NCI-H1694 treated with DMSO at 0.1 percent for 48 hours (cell line): Measurements from ENCODE around the gene KMT2E.
"Not testable (repeated sequence)": the region's sequence is repeated elsewhere in the genome, so short reads cannot be mapped to it uniquely, and the experiment has no call there.

ENCODE experiments used
- DNase-seq: peaks from one replicate; lab custom pipeline; 2025; lab: John Stamatoyannopoulos, UW

The KMT2E gene

DNA sequence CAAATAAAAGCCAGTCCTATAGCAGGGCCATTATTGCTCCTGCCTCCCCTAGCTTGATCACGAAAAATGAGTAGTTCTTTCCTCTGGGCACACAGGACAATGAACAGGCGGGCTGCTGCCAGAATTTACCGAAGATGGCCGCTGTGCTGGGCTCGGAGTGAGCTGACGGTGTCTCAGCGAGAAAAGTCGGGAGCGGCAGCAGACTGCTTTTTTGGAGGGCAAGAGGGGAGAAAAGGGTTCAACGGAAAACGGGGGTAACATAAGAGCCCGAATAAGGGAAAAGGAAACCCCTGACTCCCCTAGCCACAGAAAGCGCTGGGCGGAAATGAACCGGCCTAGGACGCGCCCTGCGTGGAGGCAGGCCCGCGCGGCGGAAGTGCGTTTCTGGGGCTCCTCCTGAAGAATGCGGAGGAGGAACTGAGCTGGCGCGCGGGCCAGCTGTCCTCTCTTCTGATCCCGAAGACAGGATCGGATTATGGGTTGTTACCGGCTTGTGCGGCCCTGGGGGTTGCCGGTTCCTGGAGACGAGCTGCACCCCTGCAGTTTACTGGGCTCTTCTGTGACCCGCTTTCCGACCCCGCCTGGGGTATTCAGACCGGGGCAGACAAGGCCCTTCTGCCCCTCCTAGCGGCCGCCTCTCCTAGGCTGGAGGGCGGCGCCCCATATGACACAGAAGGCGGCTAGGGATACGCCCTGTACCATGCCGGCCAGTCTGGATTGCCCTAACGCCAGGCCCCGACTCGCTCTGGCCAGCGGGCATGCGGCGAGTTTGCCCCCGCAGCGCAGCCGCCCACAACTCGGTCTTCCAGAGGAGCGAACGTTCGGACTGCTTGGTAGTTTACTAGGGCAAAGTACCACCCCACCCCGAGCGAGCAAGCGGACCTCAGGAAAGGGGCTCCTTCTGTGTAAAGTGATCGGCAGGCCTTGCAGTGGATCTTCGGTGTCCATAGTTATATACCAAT, 30.1 kb upstream of the KMT2E start:
- DNase-seq = peak; percentile 90

- no peak for DNase-seq
These were observed 29.3 kb upstream of the KMT2E start for GRCh38 chr7:104984585-104985258.

DNA sequence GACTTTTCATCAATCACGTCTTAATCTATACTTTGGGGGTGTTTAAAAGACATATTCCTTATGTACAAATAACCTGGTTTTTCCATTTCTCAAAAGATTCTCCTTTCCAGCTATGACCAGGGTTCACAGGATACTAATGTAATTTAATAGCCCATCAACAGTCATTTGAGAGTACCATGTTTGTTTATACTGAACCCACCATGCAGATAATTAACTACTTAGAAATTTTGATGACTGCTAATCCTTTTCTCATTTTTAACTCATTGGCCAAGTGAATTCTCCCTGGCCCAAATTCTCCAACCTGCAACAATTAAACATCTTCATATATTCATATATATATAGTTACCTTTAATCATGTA, 28.8 kb upstream of the KMT2E start:
- DNase-seq = no peak

DNA sequence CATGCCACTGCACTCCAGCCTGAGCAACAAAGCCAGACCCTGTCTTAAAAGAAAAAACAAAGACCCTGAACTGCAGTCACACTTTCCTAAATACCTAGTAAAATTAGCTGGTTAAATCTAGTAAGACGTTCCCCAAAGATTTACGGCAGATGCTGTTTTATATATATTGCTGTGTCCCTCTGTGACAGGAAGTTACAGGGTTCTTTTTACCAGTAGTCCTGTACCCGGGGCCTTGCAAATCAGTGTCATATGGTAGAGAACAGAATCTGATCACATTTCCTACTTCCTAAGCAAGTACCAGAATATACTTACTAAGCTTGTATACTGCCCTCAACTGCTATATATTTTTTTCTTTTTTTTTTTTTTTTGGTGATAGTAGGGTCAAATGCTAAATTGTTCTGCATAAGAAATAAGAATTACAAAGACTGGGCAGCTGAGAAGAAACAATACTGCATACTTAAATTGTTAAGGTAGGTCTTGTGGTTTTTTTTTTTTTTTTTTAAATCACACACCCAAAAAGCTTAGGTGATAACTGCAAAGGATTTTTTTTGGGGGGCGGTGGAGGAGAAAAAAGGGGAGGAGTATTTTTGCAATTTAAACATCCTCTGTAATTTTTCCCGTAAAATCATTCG, 27.3 kb upstream of the KMT2E start:
- DNase-seq = no peak

GRCh38 chr7:104987403-104987802, 26.6 kb upstream of the KMT2E start:
- DNase-seq = not testable (repeated sequence)

GRCh38 chr7:104990983-104991382, 23.0 kb upstream of the KMT2E start:
- no peak for DNase-seq

GRCh38 chr7:104992306-104992705, 21.7 kb upstream of the KMT2E start:
- no peak for DNase-seq

GRCh38 chr7:104993217-104993862, 20.7 kb upstream of the KMT2E start:
- no peak for DNase-seq

DNA sequence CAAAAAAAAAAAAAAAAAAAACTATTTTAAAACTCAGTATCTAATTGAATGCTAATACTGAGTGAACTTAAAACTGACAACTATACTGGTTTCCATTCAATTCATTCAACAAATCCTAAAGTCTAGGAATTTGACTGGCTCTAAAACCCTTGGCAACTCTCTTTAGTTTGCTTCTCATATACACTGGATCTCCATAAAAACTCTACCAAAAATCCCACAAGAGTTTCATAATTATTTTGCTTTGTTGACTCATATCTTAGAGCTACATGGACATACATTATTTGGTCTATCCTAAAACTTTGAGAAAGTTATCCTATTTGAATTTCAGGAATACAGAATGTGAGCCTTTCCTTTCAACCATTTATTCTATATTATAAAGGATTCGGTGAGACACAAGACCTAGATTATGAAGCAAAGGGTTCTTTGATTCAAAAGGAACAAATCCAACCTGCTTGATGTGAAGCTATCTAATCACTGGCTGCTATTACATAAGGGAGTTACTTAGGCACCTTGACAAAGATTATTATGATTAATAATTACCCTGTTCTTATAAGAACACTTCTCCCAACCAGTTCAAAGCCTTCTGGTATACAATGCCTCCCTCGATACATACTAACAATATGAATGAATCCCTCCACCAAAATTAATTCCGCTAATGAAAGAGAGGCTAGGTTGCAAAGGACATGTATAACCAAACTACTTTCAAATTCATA, 15.8 kb upstream of the KMT2E start:
- DNase-seq = no peak

GRCh38 chr7:105000200-105000599, 13.8 kb upstream of the KMT2E start:
- no peak for DNase-seq

DNA sequence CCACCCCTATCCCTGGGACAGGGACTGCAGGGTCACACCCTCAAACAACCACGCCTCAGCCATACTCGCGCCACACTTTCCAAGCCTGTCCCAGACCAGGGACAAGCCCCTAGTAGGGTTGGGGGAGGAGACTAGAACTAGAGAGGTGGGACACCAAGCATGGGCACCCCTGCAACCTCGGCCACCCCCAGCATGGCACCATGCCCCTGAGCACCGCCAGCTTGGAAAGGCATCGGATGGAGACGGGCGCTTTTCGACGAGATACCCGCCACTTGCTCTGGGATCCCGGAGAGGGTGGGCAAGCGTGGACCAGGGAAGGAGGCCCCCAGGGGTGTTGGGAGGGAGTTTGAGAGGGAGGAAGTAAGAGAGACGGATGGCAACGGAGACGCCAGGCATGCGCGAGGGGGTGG, 13.1 kb upstream of the KMT2E start:
- no peak for DNase-seq

DNA sequence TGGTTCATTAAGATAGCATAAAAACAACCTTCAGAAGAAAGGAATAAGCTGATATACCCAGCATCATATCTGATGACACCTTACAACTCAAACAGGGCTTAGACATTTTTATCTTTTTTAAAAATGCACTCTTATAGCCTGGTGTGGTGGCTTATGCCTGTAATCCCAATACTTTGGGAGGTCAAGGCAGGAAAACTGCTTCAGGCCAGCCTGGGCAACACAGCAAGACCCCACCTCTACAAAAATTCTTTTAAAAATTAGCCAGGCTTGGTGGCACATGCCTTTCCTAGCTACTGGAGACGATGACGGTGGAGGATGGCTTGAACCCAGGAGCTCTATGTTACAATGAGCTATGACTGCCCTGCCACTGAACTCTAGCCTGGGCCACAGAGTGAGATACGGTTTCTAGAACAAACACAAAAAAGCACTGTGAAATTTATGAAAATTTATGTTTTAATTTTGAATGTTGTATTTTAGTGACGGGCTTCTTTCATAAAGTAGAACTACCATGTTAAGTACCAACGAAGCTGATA, 12.3 kb upstream of the KMT2E start:
- DNase-seq = no peak

GRCh38 chr7:105003275-105003674, 10.7 kb upstream of the KMT2E start:
- DNase-seq = no peak

DNA sequence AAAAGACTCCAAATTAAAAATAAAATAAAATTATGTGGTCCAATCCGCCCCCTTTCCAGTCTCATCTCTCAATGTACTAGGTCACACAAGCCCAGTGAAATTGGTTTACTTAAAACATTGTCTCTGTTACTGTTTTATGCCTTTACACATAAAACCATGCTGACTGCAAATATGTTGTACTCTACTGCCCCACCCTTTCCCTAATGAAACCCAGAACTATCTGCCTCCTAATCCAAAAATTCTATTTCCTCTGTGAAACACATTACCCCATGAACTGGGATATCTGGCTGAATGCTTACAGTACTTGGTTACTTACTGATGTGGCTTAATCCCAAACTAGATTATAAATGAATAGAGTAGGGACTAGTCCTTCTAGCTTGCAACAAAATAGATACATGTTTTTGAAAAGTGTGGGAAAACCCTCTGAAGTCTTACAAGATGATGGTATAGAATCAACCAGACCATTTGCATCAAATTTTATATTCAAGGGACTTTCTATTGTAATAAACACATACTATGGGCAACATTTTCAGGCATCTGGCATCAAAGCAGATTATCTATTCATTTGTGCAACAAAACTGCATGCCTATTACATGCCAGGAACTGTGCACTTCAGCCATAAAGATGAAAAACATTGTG, 10.0 kb upstream of the KMT2E start:
- DNase-seq = no peak

- not testable (repeated sequence) for DNase-seq
These were observed 9.0 kb upstream of the KMT2E start for GRCh38 chr7:105005006-105005405.

DNA sequence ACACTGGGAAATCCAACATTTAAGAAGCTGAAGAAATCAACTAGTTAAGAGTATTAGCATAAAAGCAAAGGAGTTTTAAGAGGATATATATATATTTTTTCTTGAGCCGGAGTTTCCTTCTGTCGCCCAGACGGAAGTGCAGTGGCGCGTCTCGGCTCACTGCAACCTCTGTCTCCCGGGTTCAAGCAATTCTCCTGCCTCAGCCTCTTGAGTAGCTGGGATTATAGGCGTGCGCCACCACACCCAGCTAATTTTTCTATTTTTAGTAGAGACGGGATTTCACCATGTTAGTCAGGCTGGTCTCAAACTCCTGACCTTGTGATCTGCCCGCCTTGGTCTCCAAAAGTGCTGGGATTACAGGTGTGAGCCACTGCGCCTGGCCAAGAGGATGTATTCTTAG, 8.5 kb upstream of the KMT2E start:
- not testable (repeated sequence) for DNase-seq

DNA sequence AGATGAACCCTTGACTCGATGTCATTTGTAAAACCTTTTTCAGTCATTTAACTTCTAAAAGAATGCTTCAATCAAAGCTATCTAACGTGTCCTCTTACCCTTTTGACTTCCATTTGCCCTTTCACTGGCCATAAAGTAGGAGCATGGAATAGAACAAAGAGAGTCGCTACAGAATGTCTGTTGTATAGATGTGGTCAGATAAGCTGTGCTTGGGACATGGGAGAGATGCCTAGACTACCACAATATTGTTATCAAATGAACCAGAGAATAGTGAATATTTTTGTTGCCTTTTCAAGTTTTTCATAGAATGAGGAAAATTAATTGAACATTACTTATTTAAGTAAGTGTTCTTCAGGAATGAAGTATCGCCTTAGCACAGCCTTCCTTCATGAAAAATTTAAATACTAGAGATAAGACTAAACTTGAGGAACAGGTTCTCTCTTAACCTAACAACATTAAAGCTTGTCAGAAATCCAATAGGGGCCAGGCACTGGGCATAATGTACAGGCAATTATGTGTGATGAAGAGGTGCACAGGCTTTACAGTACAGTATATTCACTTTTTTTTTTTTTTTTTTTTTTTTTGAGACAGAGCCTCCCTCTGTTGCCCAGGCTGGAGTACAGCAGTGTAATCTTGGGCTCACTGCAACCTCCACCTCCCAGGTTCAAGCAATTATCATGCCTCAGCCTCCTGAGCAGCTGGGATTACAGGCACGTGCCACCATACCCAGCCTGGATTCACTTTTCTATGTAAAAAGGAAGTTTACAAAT, 7.5 kb upstream of the KMT2E start:
- DNase-seq = no peak

GRCh38 chr7:105007298-105007697, 6.7 kb upstream of the KMT2E start:
- DNase-seq = no peak

DNA sequence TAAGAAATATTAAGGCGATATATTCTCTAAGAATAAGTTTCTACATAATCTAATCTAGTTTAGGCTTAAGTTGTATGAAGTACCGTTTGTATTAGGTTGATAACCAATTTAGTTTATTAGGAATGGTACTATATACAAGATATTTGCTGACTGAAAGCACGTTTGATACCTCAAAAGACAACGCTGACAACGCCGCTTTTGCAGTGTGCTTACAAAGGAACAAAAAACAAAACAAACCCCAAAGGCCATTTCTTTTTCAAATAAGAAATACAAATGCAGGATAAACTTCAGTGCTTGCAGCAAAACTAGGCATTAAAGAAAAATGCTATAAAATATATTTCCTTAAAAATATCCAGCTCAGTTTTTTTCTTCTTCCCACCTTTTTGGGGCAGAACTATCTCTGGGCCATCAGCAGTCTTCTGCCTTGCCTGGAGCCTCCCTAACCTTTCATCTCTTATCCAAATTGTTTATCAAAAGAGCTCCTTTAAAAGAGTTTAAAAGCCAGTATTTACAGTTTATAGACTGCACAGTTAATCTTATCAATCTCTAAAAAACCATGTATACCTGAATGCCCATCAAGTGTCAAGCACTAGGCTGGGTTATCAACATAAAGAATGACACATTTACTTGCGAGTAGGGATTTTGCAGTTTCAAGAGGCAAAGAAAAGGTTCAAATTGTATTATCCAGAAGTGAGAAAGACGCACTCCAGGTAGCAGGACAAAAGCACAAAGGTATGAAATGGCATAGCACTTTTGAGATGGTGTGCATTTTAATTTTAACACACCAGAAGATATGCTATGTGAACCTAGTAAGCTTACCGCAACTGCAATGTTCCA, 4.1 kb upstream of the KMT2E start:
- DNase-seq = no peak
